T-cell (primary cell): ENCODE measurements around the gene MEAF6. TPM values are rescaled to one million over a fixed set of nuclear protein-coding genes. Genes with fewer than 3 reads are reported as not detected.

Experiments
- ATAC-seq, 4 experiments: fragments of 200-7000 bp in 3 of 4; fragments of 150-1000 bp in 1 of 4; cut with Tn5 transposase; replicated peaks in 1 of 4; 1 replicate in 3 of 4; 2 replicates in 1 of 4; pipeline ENCODE4 v1.10.0; 2021; ENCODE audit warnings: moderate library complexity in 3 of 4, mild to moderate bottlenecking in 2 of 4, moderate number of reproducible peaks in 1 of 4
- CTCF ChIA-PET, 2 donors: fragments of 300-600 bp; sonication (Branson Sonifier 250); formaldehyde crosslinking; loops; one replicate each; lab custom pipeline; 2022; ENCODE audit warnings: antibody characterized with exemption in 2 of 2; lab: Charles Lee
- POLR2A ChIA-PET, 2 donors: fragments of 300-600 bp; sonication (Branson Sonifier 250); formaldehyde crosslinking; loops; one replicate each; lab custom pipeline; 2022; ENCODE audit warnings: antibody characterized with exemption in 2 of 2; lab: Charles Lee
- DNase-seq, 35 experiments: peaks; one replicate each; pipeline versions ENCODE4 v3.0.0 to v3.0.0-alpha.2; 2013 to 2023
- H3K27ac ChIP-seq: one replicate; pipeline ENCODE4 v1.5.1; 2013; ENCODE audit warnings: low read length
- H3K27me3 ChIP-seq, 2 experiments: replicated peaks in 1 of 2; 1 replicate in 1 of 2; 2 replicates in 1 of 2; pipeline versions ENCODE4 v1.6.1 to v1.7.0; 2013; ENCODE audit warnings: low read length in 1 of 2, mixed read lengths in 1 of 2; ENCODE audit not compliant: control insufficient read depth in 2 of 2, insufficient read depth in 2 of 2; ENCODE audit errors: extremely low read depth in 1 of 2
- H3K36me3 ChIP-seq, 2 donors: 1 replicate in 1 of 2; 2 replicates in 1 of 2; pipeline versions ENCODE4 v1.6.1 to v1.7.0; 2013; ENCODE audit warnings: low read length in 1 of 2; ENCODE audit not compliant: control insufficient read depth in 2 of 2, insufficient read depth in 1 of 2; ENCODE audit errors: extremely low read depth in 1 of 2
- H3K4me1 ChIP-seq, 2 experiments: 1 replicate in 1 of 2; 2 replicates in 1 of 2; pipeline versions ENCODE4 v1.6.1 to v1.7.0; 2013; ENCODE audit warnings: low read length in 2 of 2, mixed read lengths in 1 of 2; ENCODE audit not compliant: insufficient read depth in 2 of 2, control insufficient read depth in 1 of 2; ENCODE audit errors: extremely low read depth in 1 of 2
- H3K4me3 ChIP-seq, 2 donors: 1 replicate in 1 of 2; 2 replicates in 1 of 2; pipeline versions ENCODE4 v1.5.1 to v1.7.0; 2013; ENCODE audit warnings: mild to moderate bottlenecking in 2 of 2, low read length in 1 of 2, moderate library complexity in 1 of 2; ENCODE audit not compliant: control insufficient read depth in 1 of 2; ENCODE audit errors: extremely low read depth in 1 of 2
- H3K9me3 ChIP-seq: 2 replicates; pipeline ENCODE4 v1.7.0; 2013
- H3K27ac Mint-ChIP-seq, 2 donors: one replicate each; pipeline ENCODE4 v1.8.0; 2020 to 2021; ENCODE audit warnings: mild to moderate bottlenecking in 2 of 2, mixed read lengths in 2 of 2
- H3K27me3 Mint-ChIP-seq, 2 donors: one replicate each; pipeline ENCODE4 v1.8.0; 2021 to 2022; ENCODE audit warnings: mixed read lengths in 2 of 2
- H3K36me3 Mint-ChIP-seq: one replicate; pipeline ENCODE4 v1.8.0; 2021; ENCODE audit warnings: mixed read lengths
- H3K4me1 Mint-ChIP-seq, 3 donors: one replicate each; pipeline ENCODE4 v1.8.0; 2020 to 2022; ENCODE audit warnings: mixed read lengths in 3 of 3, mild to moderate bottlenecking in 1 of 3
- H3K4me3 Mint-ChIP-seq, 3 donors: one replicate each; pipeline ENCODE4 v1.8.0; 2020 to 2022; ENCODE audit warnings: mild to moderate bottlenecking in 3 of 3, mixed read lengths in 3 of 3, moderate library complexity in 3 of 3
- H3K9me3 Mint-ChIP-seq, 3 donors: one replicate each; pipeline ENCODE4 v1.8.0; 2020 to 2022; ENCODE audit warnings: mixed read lengths in 3 of 3
- WGBS: methylation state at CpG from one replicate; pipeline ENCODE4 v1.1.5; 2013; ENCODE audit warnings: missing lambda C conversion rate; ENCODE audit not compliant: insufficient coverage; 5-methylcytosine and 5-hydroxymethylcytosine counted together
- total RNA-seq, 35 experiments: library from RNA in 6 of 35; stranded (reverse) in 6 of 35; fragments of 120-200 nt in 1 of 35; gene quantifications; one replicate each; pipeline versions ENCODE4 v1.2.1 to v1.2.4 and lab custom pipeline; 2013 to 2026

Gene MEAF6
- total RNA-seq, 5 donors from 2014 or later (not counting 1 experiment from before 2014, with no cell fraction given): 54.0 to 86.3 (median 84.9) TPM

- peaks cover 28 to 65% of the 10 kb centered on the region in 2 experiments for H3K4me1 ChIP-seq
- Mint-ChIP-seq H3K27me3 (no peaks in the 10 kb centered on the region), H3K36me3 (peaks cover 55% of the 10 kb centered on the region), H3K4me3 (peak overlapping the region; percentile 92 to 98 (median 95)), H3K4me1 (peaks cover 48 to 59% (median 52%) of the 10 kb centered on the region in 3 donors), H3K27ac (peak overlapping the region; percentile 97 to 100), H3K9me3 (no peaks in the 10 kb centered on the region)
- peak; percentile 69 to 91 (median 79) for DNase-seq
- peaks cover 16 to 74% of the 10 kb centered on the region in 2 donors for H3K36me3 ChIP-seq
- 1% methylated on average over 6 of the region's 22 CpGs for WGBS
- no peaks in the 10 kb centered on the region for H3K9me3 ChIP-seq
- ChIA-PET POLR2A (interaction anchor here (0.6 to 1.7 kb wide), 6 partner anchors 8 to 115 kb away, joined by 3 to 6 read pairs (median 4); no protein-coding TSS in a partner anchor), CTCF (interaction anchor here (0.8 to 1.8 kb wide), 4 partner anchors 8 to 117 kb away, joined by 3 to 20 read pairs (median 4); partner anchors contain the start of gene MEAF6 (in 2 of the 2))
- peak overlapping the region; percentile 92 to 93 for H3K4me3 ChIP-seq
- ATAC-seq: peak; percentile 42 to 78 (median 76)
- H3K27ac ChIP-seq: peak overlapping the region; percentile 98
- no peaks in the 10 kb centered on the region for H3K27me3 ChIP-seq
Measured at GRCh38 chr1:37479255-37480124, 35.1 kb downstream of the MEAF6 start.

DNA sequence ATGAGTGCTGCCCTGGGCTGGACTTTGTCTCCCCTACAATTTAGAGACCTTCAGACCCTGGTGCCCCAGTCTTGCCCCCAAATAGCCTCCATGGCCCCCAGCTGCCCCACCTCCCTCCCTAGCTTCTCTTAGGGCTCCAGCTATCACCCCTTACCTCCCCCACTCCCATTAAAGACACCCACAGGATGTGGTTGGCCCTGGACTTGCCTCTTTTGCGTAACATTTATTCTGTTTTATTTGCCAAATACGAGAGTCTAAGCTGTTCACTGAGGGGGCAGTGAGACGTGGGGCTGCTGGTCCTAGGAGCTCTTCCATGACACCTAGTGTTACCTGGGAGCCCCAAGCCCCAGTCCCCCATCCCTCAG lies 35.7 kb downstream of the MEAF6 start:
- H3K4me1 Mint-ChIP-seq: peaks cover 47 to 54% (median 51%) of the 10 kb centered on the region in 3 donors
- peak overlapping the region; percentile 92 to 93 for H3K4me3 ChIP-seq
- H3K27ac ChIP-seq: peak overlapping the region; percentile 98
- peak in 27 of 35 experiments; percentile 24 to 74 (median 49) for DNase-seq
- peaks cover 16 to 67% of the 10 kb centered on the region in 2 donors for H3K36me3 ChIP-seq
- no peaks in the 10 kb centered on the region for H3K27me3 Mint-ChIP-seq
- peak in 2 of 4 experiments; percentile 17 to 20 for ATAC-seq
- ChIA-PET POLR2A (interaction anchor here (0.5 to 1.7 kb wide), 8 partner anchors 8 to 1260 kb away, joined by 3 to 6 read pairs (median 3); partner anchors contain the start of gene MEAF6 (in 1 of the 2)), CTCF (interaction anchor here (0.6 to 1.8 kb wide), 6 partner anchors 9 to 117 kb away, joined by 3 to 20 read pairs (median 4); partner anchors contain the start of gene MEAF6 (in 2 of the 2))
- H3K4me1 ChIP-seq: peaks cover 28 to 68% of the 10 kb centered on the region in 2 experiments
- 0% methylated on average over 2 of the region's 3 CpGs for WGBS
- H3K36me3 Mint-ChIP-seq: peaks cover 50% of the 10 kb centered on the region
- peak overlapping the region; percentile 92 to 98 (median 95) for H3K4me3 Mint-ChIP-seq
- H3K27me3 ChIP-seq: no peaks in the 10 kb centered on the region
- H3K9me3 ChIP-seq: no peaks in the 10 kb centered on the region
- no peaks in the 10 kb centered on the region for H3K9me3 Mint-ChIP-seq
- peak overlapping the region; percentile 97 to 100 for H3K27ac Mint-ChIP-seq

- WGBS: 6% methylated on average over 7 of the region's 8 CpGs
- DNase-seq (peak in 14 of 35 experiments; percentile 25 to 69 (median 36)), ATAC-seq (peak in 3 of 4 experiments; percentile 0 to 2 (median 2))
- H3K27me3 Mint-ChIP-seq: no peaks in the 10 kb centered on the region
- Histone ChIP-seq H3K4me1 (peaks cover 30 to 72% of the 10 kb centered on the region in 2 experiments), H3K4me3 (peak overlapping the region; percentile 92 to 93), H3K9me3 (no peaks in the 10 kb centered on the region), H3K27me3 (no peaks in the 10 kb centered on the region), H3K36me3 (peaks cover 15 to 63% of the 10 kb centered on the region in 2 donors), H3K27ac (peak overlapping the region; percentile 98)
- peaks cover 49% of the 10 kb centered on the region for H3K36me3 Mint-ChIP-seq
- H3K4me3 Mint-ChIP-seq: peak overlapping the region; percentile 92 to 98 (median 95)
- no peaks in the 10 kb centered on the region for H3K9me3 Mint-ChIP-seq
- peak overlapping the region; percentile 97 to 100 for H3K27ac Mint-ChIP-seq
- ChIA-PET POLR2A (interaction anchor here (0.5 to 1.7 kb wide), 6 partner anchors 9 to 1259 kb away, joined by 3 to 6 read pairs (median 4); partner anchors contain the start of gene MEAF6 (in 1 of the 2)), CTCF (interaction anchor here (0.6 to 1.8 kb wide), 6 partner anchors 9 to 118 kb away, joined by 3 to 20 read pairs (median 4); partner anchors contain the start of gene MEAF6 (in 2 of the 2))
- peaks cover 50 to 57% (median 55%) of the 10 kb centered on the region in 3 donors for H3K4me1 Mint-ChIP-seq
Measured at GRCh38 chr1:37478451-37478881, 36.1 kb downstream of the MEAF6 start.

DNA sequence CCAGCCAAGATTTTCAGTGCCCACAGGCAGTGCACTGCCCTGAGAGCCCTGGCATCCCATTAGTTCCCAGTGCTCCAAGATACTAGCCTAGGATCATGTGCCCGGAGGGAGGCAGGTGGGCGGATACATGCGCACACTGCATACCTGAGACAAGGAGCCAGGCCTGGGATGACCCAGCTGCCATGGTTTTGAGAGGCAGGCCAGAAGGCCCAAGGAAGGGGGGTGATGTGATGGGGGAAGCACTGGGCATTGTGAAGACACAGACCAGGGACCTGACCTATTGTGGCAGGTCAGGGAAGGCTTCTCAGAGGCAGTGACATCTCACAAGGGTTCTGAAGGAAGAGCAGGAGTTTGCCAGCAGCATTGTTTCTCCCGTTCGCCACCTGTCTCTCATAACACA lies 36.6 kb downstream of the MEAF6 start:
- Histone ChIP-seq H3K27ac (peak overlapping the region; percentile 98), H3K36me3 (peaks cover 9 to 58% of the 10 kb centered on the region in 2 donors), H3K27me3 (no peaks in the 10 kb centered on the region), H3K4me3 (peak overlapping the region; percentile 92 to 93), H3K9me3 (no peaks in the 10 kb centered on the region), H3K4me1 (peaks cover 35 to 77% of the 10 kb centered on the region in 2 experiments)
- POLR2A ChIA-PET: interaction anchor here (1.2 to 1.7 kb wide), 3 partner anchors 9 to 213 kb away, joined by 3 to 6 read pairs (median 5); a partner anchor contains a TSS
- no peak for ATAC-seq
- Mint-ChIP-seq H3K4me3 (peak overlapping the region; percentile 92 to 98 (median 95)), H3K27me3 (no peaks in the 10 kb centered on the region), H3K9me3 (no peaks in the 10 kb centered on the region), H3K4me1 (peaks cover 56 to 62% (median 60%) of the 10 kb centered on the region in 3 donors), H3K27ac (peak overlapping the region; percentile 97 to 100), H3K36me3 (peaks cover 49% of the 10 kb centered on the region)
- DNase-seq: peak in 2 of 35 experiments; percentile 9 to 24
- CTCF ChIA-PET: interaction anchor here in 1 of 2 donors (1.2 to 1.8 kb wide), 2 partner anchors 10 to 19 kb away, joined by 6 to 20 read pairs; no protein-coding TSS in a partner anchor
- WGBS: 30% methylated on average over 5 of the region's 5 CpGs

DNA sequence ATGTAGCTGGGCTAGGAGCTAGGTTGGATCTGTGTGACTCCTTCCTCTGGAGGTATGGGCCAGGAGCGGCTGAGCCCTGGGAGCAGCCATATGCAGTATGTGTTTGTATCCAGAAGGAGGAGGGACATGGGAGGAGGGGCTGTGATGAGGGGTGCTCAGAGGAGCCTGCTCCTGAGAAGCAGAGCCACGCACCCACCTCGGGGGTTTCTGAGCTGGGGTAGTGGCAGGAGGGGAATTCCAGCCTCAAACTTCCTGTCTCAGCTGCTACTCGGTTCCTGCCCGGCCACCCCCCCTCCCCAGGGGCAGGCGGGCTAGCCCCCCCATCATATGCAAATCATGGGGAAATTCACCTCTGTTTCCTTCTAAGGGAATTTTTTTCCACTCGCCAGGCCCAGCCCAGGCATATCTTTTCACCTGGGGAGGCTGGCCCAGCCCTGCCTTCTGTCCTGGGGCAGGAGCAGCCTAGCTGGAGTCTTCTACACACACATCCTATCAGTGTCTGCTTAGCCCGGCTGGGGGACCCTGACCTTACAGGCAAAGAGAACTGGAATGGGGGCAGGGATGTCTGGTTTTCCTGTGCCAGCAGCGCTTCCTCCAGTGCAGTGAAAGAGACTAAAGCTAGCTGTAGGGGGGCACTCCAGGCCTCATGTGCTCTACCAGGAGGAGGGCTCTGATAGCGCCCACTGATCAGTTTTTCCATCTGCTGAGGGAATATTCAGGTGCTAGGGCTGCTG lies 37.2 kb downstream of the MEAF6 start:
- H3K4me3 Mint-ChIP-seq: peak overlapping the region; percentile 92 to 98 (median 95)
- H3K4me1 ChIP-seq: peaks cover 41 to 83% of the 10 kb centered on the region in 2 experiments
- H3K27me3 ChIP-seq: no peaks in the 10 kb centered on the region
- peaks cover 45% of the 10 kb centered on the region for H3K36me3 Mint-ChIP-seq
- H3K27ac ChIP-seq: peak overlapping the region; percentile 98
- H3K9me3 Mint-ChIP-seq: no peaks in the 10 kb centered on the region
- 15% methylated on average over 2 of the region's 10 CpGs for WGBS
- ATAC-seq (peak; percentile 10 to 69 (median 12)), DNase-seq (peak in 34 of 35 experiments; percentile 61 to 95 (median 86))
- H3K9me3 ChIP-seq: no peaks in the 10 kb centered on the region
- H3K27me3 Mint-ChIP-seq: no peaks in the 10 kb centered on the region
- H3K4me3 ChIP-seq: peak overlapping the region; percentile 92 to 93
- H3K4me1 Mint-ChIP-seq: peaks cover 60 to 63% (median 63%) of the 10 kb centered on the region in 3 donors
- peak overlapping the region; percentile 97 to 100 for H3K27ac Mint-ChIP-seq
- ChIA-PET CTCF (interaction anchor here (0.9 to 1.4 kb wide), 2 partner anchors 9 to 10 kb away, joined by 5 to 9 read pairs; no protein-coding TSS in a partner anchor), POLR2A (interaction anchor here (0.6 to 1.7 kb wide), 5 partner anchors 19 to 534 kb away, joined by 3 to 8 read pairs (median 3); a partner anchor contains a TSS)
- peaks cover 4 to 52% of the 10 kb centered on the region in 2 donors for H3K36me3 ChIP-seq
